HG02943 (cell line): ENCODE measurements around the gene EVL.

ENCODE experiments used
- ATAC-seq: cut with Tn5 transposase; IDR thresholded peaks from one replicate; pipeline ENCODE4 v1.9.1; 2021; ENCODE audit warnings: mild to moderate bottlenecking, low read depth, moderate library complexity; ENCODE audit not compliant: unreplicated experiment

EVL gene

DNA sequence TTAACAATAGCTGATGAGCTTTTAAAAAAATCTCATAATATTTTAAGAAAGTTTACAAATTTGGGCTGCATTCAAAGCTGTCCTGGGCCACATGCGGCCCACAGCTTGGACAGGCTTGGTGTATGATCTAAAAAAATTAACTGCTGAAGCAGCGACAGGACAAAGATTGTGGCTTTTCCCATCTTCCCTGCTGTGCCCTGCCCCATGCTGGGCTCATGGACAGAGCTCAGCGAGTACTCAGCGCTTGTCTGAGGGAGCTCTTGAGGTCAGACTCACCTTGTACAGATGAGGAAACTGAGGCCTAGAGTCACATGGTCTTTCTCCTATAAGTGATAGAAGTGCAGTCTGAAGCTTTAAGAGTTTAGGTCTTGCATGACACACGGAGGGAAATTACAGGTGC lies 15.0 kb downstream of the EVL start:
- no peak for ATAC-seq

DNA sequence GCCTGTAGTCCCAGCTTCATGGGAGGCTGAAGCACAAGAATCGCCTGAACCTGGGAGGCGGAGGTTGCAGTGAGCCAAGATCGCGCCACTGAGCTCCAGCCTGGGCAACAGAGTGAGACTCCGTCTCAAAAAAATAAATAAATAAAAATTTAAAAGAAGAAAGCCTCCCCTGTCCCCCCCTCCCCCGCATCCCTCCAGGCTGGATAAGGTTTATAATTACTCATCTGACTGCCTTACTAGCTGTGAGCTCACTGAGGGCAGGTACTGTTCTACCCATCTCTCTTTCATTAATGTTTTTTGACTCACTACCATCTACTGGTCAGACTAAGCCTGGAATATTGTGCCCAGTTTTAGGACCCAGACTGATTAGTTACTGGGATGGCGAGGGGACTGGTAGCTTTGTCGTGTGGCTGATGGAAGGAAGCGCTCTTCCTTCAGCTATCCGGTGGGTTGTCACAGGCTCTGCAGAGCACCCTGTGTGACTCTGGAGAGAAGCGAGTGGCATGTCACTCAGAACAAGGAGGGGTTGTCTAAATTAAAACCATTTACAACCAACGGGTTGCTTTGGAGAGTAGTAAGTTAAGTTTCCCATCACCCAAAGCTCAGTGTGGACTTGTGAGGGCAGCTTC lies 16.9 kb downstream of the EVL start:
- no peak for ATAC-seq

DNA sequence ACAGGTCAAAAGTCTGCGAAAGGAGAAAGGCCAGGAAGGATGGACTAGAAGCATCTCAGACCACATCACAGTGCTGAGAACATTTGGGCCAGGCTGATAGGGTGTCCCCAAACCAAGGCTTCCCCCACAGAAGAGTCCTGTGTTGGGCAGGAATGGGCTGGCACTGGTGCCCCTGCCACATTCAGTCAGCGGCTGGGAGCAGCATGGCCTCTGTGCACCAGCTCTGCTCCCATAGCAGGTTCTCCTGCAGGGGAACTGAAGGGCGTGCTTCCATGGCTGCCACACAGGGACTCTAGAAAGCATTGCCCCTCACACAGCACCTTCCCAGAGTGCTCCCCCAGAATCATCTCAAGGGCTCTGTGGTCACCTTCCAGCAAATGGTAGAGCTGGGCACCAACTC lies 17.5 kb downstream of the EVL start:
- ATAC-seq: no peak

GRCh38 chr14:100083706-100084105 lies 18.5 kb downstream of the EVL start:
- ATAC-seq: no peak

DNA sequence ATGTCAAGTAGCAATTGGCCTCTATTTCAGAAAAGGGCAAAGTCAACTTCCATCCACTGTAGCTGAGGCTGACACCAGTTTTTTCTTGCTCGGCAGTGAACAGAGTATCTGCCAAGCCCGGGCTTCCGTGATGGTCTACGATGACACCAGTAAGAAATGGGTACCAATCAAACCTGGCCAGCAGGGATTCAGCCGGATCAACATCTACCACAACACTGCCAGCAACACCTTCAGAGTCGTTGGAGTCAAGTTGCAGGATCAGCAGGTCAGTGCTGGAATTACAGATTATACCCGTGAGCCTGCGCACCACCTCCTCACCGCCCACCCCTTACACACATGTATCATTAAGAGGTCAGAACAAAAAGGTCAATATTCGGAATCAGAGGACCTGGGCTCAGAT lies 19.4 kb downstream of the EVL start:
- ATAC-seq: no peak

DNA sequence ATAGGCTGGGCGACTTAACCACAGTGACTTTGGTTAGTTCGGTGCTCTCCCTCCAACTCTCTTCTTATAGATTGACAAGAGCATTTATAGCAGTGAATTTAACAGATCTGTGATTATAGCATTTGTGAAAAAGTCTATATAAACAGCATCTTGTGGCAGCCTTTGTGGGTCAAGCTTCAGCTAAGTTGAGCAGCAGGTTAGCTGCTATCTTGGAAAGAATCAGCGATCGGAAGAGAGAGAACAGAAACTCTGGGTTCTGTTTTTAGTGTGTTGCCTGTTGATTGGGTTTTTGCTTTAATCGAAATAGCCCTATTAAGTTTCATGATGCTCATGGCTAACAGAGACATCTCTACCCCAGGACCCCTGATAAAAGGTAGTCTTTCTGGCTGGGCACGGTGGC lies 20.2 kb downstream of the EVL start:
- no peak for ATAC-seq

DNA sequence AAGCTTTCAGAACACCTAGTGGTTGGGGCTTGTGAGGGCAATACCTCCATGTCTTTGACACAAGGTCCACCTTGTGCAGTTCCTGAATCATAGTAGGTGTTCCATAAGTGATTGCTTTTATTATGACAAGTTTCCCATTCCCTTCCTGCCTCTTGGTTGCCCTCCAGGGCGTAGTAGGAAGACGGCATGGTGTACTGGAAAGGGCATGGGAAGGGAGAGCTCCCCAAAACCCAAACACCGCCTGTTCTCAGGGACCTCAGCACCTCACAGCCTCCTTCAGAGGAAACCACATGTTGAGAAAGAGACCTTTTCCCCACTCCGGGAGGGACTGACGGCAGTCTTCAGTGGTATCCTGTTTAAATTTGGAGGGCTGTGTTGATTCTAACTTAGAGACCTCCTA lies 21.1 kb downstream of the EVL start:
- no peak for ATAC-seq

GRCh38 chr14:100088226-100088625 lies 23.0 kb downstream of the EVL start:
- no peak for ATAC-seq

DNA sequence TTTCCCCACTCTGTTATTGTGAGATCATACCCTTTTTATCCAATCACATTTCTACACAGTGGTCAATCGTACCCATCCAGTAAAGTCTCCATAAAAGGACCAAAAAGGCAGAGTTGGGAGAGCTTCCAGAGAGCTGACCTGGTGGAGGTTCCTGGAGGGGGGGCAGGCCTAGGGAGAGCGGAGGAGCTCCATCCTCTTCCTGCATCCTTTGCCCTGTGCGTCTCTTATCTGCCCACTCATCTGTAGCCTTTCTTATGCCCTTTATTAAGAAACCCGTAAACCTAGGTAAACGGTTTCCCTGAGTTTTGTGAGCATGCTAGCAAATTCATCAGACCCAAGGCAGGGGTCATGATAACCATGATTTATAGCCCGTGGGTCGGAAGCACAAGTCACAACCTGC lies 26.2 kb downstream of the EVL start:
- no peak for ATAC-seq

DNA sequence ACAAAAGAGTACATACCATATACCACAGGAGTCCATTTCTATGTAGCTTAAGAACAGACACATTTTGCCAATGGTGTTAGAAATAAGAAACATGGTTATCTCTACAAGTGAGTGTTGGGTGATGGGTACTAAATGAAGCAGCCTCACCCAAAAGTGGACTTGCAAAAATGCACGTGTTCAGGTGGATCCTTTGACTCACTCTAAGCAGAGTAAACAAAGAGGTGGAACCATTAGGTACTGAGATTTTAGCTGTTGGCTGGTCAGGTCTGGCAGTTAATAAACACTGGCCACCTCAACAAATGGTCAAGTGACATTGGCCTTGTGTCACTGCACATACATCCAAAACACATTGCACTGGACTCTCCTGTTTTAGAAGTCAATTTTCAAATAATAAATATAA lies 27.6 kb downstream of the EVL start:
- ATAC-seq: no peak

- no peak for ATAC-seq
Observed at GRCh38 chr14:100093319-100093718, 28.1 kb downstream of the EVL start.

DNA sequence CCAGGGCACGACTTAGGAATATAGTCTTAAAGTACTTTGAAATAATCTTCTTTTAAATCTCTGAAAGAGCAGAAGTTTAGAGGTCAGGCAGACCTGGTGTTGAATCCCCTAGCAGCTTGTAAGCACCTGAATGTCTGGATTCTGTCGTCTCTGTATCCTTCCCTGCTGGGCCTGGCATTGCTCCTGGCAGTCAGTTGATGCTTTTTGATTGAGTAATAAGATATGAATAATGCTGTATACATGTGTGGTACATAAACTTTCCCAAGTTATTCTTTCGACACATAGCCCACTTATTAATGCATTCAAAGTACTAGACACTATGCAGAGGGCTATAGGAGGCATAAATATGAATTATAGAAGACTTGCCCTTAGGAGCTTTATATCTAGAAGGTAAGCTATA lies 31.4 kb downstream of the EVL start:
- no peak for ATAC-seq

DNA sequence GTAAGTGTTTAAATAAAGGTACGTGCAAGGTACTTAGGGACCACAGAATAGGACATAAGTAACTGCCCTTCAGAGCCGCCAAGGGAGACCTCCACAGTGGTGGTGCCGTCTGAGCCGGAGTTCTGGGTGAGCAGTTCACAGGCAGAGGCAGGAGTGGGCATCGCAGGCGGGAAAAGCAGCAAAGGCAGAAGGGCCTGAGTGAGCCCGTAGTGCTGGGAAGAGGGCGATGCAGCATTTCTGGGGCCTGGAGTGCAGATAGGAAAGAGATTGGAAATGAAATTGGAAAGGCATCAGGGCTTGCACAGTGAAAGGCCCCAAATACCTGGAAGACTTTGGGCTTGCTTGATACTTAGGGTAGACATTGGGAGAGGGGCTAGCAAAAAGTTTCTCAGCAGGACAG lies 32.9 kb downstream of the EVL start:
- ATAC-seq: no peak

GRCh38 chr14:100100032-100100703 lies 34.9 kb downstream of the EVL start:
- no peak for ATAC-seq

- ATAC-seq: no peak
Observed at GRCh38 chr14:100102156-100102785, 37.0 kb downstream of the EVL start.

GRCh38 chr14:100103250-100104005 lies 38.2 kb downstream of the EVL start:
- ATAC-seq: no peak

GRCh38 chr14:100104006-100104352 lies 38.8 kb downstream of the EVL start:
- ATAC-seq: no peak

DNA sequence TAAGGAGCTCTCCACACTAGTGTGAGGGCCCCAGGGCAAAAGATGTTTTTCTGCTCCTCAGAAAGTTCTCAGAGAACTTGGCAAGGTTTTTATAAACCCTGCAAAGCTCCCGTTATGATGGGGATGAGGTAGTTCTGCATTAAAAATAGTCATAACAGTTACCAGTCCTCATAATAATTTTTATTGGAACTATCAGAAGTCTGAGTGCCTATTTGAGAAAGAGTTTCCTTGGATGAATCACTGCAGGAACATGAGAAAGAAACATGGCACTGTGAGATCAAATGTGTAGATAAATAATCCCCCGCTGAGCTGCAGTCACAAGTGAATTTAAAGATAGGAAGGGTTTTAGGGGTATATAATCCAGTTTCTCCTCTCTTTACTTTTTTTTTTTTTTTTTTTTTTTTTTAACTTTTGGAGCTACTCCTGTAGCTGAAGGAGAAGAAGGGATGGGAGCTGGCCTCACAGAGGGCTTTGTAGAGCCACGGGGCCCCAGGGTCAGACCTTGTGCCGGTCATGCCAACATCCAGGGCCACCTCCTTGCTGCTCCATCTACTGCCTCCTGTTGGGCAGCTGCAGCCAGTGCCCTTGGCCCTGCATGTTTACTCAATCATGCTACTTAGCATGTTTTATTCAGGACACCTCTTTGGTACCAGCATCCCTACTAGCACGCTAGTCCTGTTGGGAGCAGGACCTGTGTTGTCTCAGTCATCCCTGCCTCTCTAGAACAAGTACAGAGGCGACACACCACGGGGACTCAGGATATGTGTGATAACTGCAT lies 39.5 kb downstream of the EVL start:
- no peak for ATAC-seq

- ATAC-seq: no peak
Observed at GRCh38 chr14:100105357-100106169, 40.3 kb downstream of the EVL start.
